ENCODE results near the gene AADACL4. TPM values are rescaled to one million over a fixed set of nuclear protein-coding genes. Genes with fewer than 3 reads are reported as not detected.
"Not testable (repeated sequence)": the region's sequence is repeated elsewhere in the genome, so short reads cannot be mapped to it uniquely, and the experiment has no call there.

Gene AADACL4
- total and polyA plus RNA-seq, 2 donors = 0.05 TPM; not detected in 1

- DNase-seq (ENCODE audit: low read depth in 6 of 9, low spot score in 9 of 9) = no peak
- H3K27ac ChIP-seq (ENCODE audit: low read depth in 1 of 2, low read length in 1 of 2) = no peak overlapping the region
- WGBS = 85% methylated on average over 3 of the region's 3 CpGs
These were observed 65.8 kb downstream of the AADACL4 start for GRCh38 chr1:12709696-12710095.

GRCh38 chr1:12711536-12711935, 67.7 kb downstream of the AADACL4 start:
- Histone ChIP-seq H3K9me3 (ENCODE audit: control insufficient read depth in 2 of 2, insufficient read depth in 1 of 2, low read length in 1 of 2) (no peaks in the 10 kb centered on the region), H3K27me3 (ENCODE audit: control insufficient read depth in 2 of 2, insufficient read depth in 1 of 2, low read length in 1 of 2) (no peaks in the 10 kb centered on the region), H3K36me3 (ENCODE audit: control insufficient read depth in 2 of 2, insufficient read depth in 2 of 2, low read length in 1 of 2) (no peaks in the 10 kb centered on the region), H3K4me3 (ENCODE audit: low read length in 2 of 2) (no peak overlapping the region), H3K27ac (ENCODE audit: low read depth in 1 of 2, low read length in 1 of 2) (no peak overlapping the region), H3K4me1 (ENCODE audit: control insufficient read depth in 2 of 2, insufficient read depth in 2 of 2, low read length in 2 of 2) (no peaks in the 10 kb centered on the region)
- no peak for DNase-seq (ENCODE audit: low read depth in 6 of 9, low spot score in 9 of 9)
- 79% methylated on average over 3 of the region's 3 CpGs for WGBS

More at GRCh38 chr1:12709696-12710095, 65.8 kb downstream of the AADACL4 start:
- no peaks in the 10 kb centered on the region for H3K4me1 ChIP-seq (ENCODE audit: control insufficient read depth in 2 of 2, insufficient read depth in 2 of 2, low read length in 2 of 2)
- no peaks in the 10 kb centered on the region for H3K27me3 ChIP-seq (ENCODE audit: control insufficient read depth in 2 of 2, insufficient read depth in 1 of 2, low read length in 1 of 2)
- no peaks in the 10 kb centered on the region for H3K9me3 ChIP-seq (ENCODE audit: control insufficient read depth in 2 of 2, insufficient read depth in 1 of 2, low read length in 1 of 2)
- no peaks in the 10 kb centered on the region for H3K36me3 ChIP-seq (ENCODE audit: control insufficient read depth in 2 of 2, insufficient read depth in 2 of 2, low read length in 1 of 2)
- H3K4me3 ChIP-seq (ENCODE audit: low read length in 2 of 2) = no peak overlapping the region

- WGBS = 77% methylated on average over 1 of the region's 1 CpG
- no peaks in the 10 kb centered on the region for H3K27me3 ChIP-seq (ENCODE audit: control insufficient read depth in 2 of 2, insufficient read depth in 1 of 2, low read length in 1 of 2)
- no peak overlapping the region for H3K4me3 ChIP-seq (ENCODE audit: low read length in 2 of 2)
- H3K36me3 ChIP-seq (ENCODE audit: control insufficient read depth in 2 of 2, insufficient read depth in 2 of 2, low read length in 1 of 2) = no peaks in the 10 kb centered on the region
- no peak for DNase-seq (ENCODE audit: low read depth in 6 of 9, low spot score in 9 of 9)
- H3K4me1 ChIP-seq (ENCODE audit: control insufficient read depth in 2 of 2, insufficient read depth in 2 of 2, low read length in 2 of 2) = no peaks in the 10 kb centered on the region
- H3K27ac ChIP-seq (ENCODE audit: low read depth in 1 of 2, low read length in 1 of 2) = no peak overlapping the region
- no peaks in the 10 kb centered on the region for H3K9me3 ChIP-seq (ENCODE audit: control insufficient read depth in 2 of 2, insufficient read depth in 1 of 2, low read length in 1 of 2)
These were observed 68.2 kb downstream of the AADACL4 start for GRCh38 chr1:12712076-12712475.

- DNase-seq (ENCODE audit: low read depth in 6 of 9, low spot score in 9 of 9) = no peak
- no peaks in the 10 kb centered on the region for H3K36me3 ChIP-seq (ENCODE audit: control insufficient read depth in 2 of 2, insufficient read depth in 2 of 2, low read length in 1 of 2)
- no peak overlapping the region for H3K27ac ChIP-seq (ENCODE audit: low read depth in 1 of 2, low read length in 1 of 2)
- 91% methylated on average over 8 of the region's 8 CpGs for WGBS
- no peaks in the 10 kb centered on the region for H3K4me1 ChIP-seq (ENCODE audit: control insufficient read depth in 2 of 2, insufficient read depth in 2 of 2, low read length in 2 of 2)
- no peak overlapping the region for H3K4me3 ChIP-seq (ENCODE audit: low read length in 2 of 2)
- no peaks in the 10 kb centered on the region for H3K27me3 ChIP-seq (ENCODE audit: control insufficient read depth in 2 of 2, insufficient read depth in 1 of 2, low read length in 1 of 2)
- no peaks in the 10 kb centered on the region for H3K9me3 ChIP-seq (ENCODE audit: control insufficient read depth in 2 of 2, insufficient read depth in 1 of 2, low read length in 1 of 2)
These were observed 69.0 kb downstream of the AADACL4 start for GRCh38 chr1:12712929-12713328.

- not testable (repeated sequence) for H3K27ac ChIP-seq (ENCODE audit: low read depth in 1 of 2, low read length in 1 of 2); H3K9me3 ChIP-seq (ENCODE audit: control insufficient read depth in 2 of 2, insufficient read depth in 1 of 2, low read length in 1 of 2); H3K4me1 ChIP-seq (ENCODE audit: control insufficient read depth in 2 of 2, insufficient read depth in 2 of 2, low read length in 2 of 2); H3K36me3 ChIP-seq (ENCODE audit: control insufficient read depth in 2 of 2, insufficient read depth in 2 of 2, low read length in 1 of 2); H3K27me3 ChIP-seq (ENCODE audit: control insufficient read depth in 2 of 2, insufficient read depth in 1 of 2, low read length in 1 of 2); H3K4me3 ChIP-seq (ENCODE audit: low read length in 2 of 2); DNase-seq (ENCODE audit: low read depth in 6 of 9, low spot score in 9 of 9)
- WGBS = 94% methylated on average over 5 of the region's 5 CpGs
These were observed 69.8 kb downstream of the AADACL4 start for GRCh38 chr1:12713651-12714050.

- Histone ChIP-seq H3K27me3 (ENCODE audit: control insufficient read depth in 2 of 2, insufficient read depth in 1 of 2, low read length in 1 of 2) (no peaks in the 10 kb centered on the region), H3K4me1 (ENCODE audit: control insufficient read depth in 2 of 2, insufficient read depth in 2 of 2, low read length in 2 of 2) (no peaks in the 10 kb centered on the region), H3K4me3 (ENCODE audit: low read length in 2 of 2) (no peak overlapping the region), H3K36me3 (ENCODE audit: control insufficient read depth in 2 of 2, insufficient read depth in 2 of 2, low read length in 1 of 2) (no peaks in the 10 kb centered on the region), H3K27ac (ENCODE audit: low read depth in 1 of 2, low read length in 1 of 2) (no peak overlapping the region), H3K9me3 (ENCODE audit: control insufficient read depth in 2 of 2, insufficient read depth in 1 of 2, low read length in 1 of 2) (no peaks in the 10 kb centered on the region)
- no peak for DNase-seq (ENCODE audit: low read depth in 6 of 9, low spot score in 9 of 9)
- WGBS = 87% methylated on average over 3 of the region's 3 CpGs
These were observed 71.0 kb downstream of the AADACL4 start for GRCh38 chr1:12714710-12715475.

GRCh38 chr1:12715896-12716437, 72.1 kb downstream of the AADACL4 start, which contains the start of gene AADACL3:
TSS of gene AADACL3 (plus strand) at chr1:12716110. CDS start at chr1:12716177, 67 bp downstream.
- no peak for DNase-seq (ENCODE audit: low read depth in 6 of 9, low spot score in 9 of 9)
- Histone ChIP-seq H3K4me3 (ENCODE audit: low read length in 2 of 2) (no peak within 1 kb of the TSS), H3K9me3 (ENCODE audit: control insufficient read depth in 2 of 2, insufficient read depth in 1 of 2, low read length in 1 of 2) (no peaks in the 10 kb centered on the region), H3K4me1 (ENCODE audit: control insufficient read depth in 2 of 2, insufficient read depth in 2 of 2, low read length in 2 of 2) (no peaks in the 10 kb centered on the region), H3K27ac (ENCODE audit: low read depth in 1 of 2, low read length in 1 of 2) (no peak within 1 kb of the TSS), H3K36me3 (ENCODE audit: control insufficient read depth in 2 of 2, insufficient read depth in 2 of 2, low read length in 1 of 2) (no peaks in the 10 kb centered on the region), H3K27me3 (ENCODE audit: control insufficient read depth in 2 of 2, insufficient read depth in 1 of 2, low read length in 1 of 2) (no peaks in the 10 kb centered on the region)
- WGBS = 92% methylated on average over 8 of the region's 8 CpGs

Other genes with a start within 250 kb of the AADACL4 start
- 20.5 TPM for gene DHRS3, start 25.9 kb upstream of the AADACL4 start, total RNA-seq
- gene DHRS3, start 25.9 kb upstream of the AADACL4 start, polyA plus RNA-seq = 56.8 TPM
- gene AADACL3, start 72.0 kb downstream of the AADACL4 start, total RNA-seq = 0.05 TPM
- 0.07 TPM for gene AADACL3, start 72.0 kb downstream of the AADACL4 start, polyA plus RNA-seq
- gene CFAP107, start 102.1 kb downstream of the AADACL4 start, total RNA-seq = not detected
- 0.16 TPM for gene CFAP107, start 102.1 kb downstream of the AADACL4 start, polyA plus RNA-seq
- gene PRAMEF12, start 129.7 kb downstream of the AADACL4 start, total RNA-seq = 0.05 TPM
- gene PRAMEF12, start 129.7 kb downstream of the AADACL4 start, polyA plus RNA-seq = 0.50 TPM
- 0.05 TPM for gene PRAMEF1, start 147.3 kb downstream of the AADACL4 start, total RNA-seq
- gene PRAMEF1, start 147.3 kb downstream of the AADACL4 start, polyA plus RNA-seq = 0.11 TPM
- gene PRAMEF11, start 187.3 kb downstream of the AADACL4 start, total RNA-seq = not detected
- 0.05 TPM for gene PRAMEF11, start 187.3 kb downstream of the AADACL4 start, polyA plus RNA-seq
- not detected for gene HNRNPCL1, start 204.6 kb downstream of the AADACL4 start, total RNA-seq
- gene HNRNPCL1, start 204.6 kb downstream of the AADACL4 start, polyA plus RNA-seq = not detected
- 0.05 TPM for gene PRAMEF2, start 213.0 kb downstream of the AADACL4 start, total RNA-seq
- gene PRAMEF2, start 213.0 kb downstream of the AADACL4 start, polyA plus RNA-seq = 0.09 TPM
- gene PRAMEF4, start 242.1 kb downstream of the AADACL4 start, total RNA-seq = not detected
- 0.05 TPM for gene PRAMEF4, start 242.1 kb downstream of the AADACL4 start, polyA plus RNA-seq

All from thymus (tissue), 11 donors.